Activated T-helper 1 cell treated with Interleukin-2 at 50 U/mL for 16 hours (primary cell): Measurements from ENCODE around the gene SLC36A2.

Source experiments
- DNase-seq: peaks from one replicate; pipeline ENCODE4 v3.0.0-alpha.2; 2020; ENCODE audit warnings: low read depth

Gene SLC36A2

DNA sequence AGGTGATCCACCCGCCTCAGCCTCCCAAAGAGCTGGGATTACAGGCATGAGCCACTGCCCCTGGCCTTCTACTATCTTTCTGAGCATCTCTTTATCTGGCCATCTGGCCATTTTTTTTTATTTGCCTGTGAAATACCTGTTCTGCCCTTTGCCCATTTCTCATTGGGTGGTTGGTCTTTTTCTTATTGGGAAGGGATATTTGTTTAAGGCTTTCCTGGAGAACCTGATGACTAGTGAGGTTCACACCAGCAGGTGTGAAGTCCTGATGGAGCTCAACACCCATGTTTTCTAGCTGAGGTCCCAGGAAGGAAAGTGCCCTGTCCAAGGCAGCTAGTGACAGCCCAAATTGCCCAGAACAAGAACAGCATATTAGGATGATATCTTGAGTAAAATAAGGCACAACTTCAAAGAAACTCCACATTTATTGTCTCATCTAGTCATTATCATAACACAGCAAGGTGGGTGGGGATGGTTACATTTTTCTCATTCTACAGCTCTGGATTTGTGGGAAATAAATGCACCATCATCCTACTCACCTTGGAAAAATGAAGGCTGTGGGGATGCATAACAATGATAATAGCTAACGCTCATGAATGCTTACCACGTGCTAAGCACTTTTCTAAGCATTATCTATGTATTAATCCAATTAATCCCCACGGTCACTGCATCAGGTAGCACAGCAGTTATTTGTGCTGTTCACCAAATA, 64.1 kb downstream of the SLC36A2 start:
- DNase-seq, result no peak

DNA sequence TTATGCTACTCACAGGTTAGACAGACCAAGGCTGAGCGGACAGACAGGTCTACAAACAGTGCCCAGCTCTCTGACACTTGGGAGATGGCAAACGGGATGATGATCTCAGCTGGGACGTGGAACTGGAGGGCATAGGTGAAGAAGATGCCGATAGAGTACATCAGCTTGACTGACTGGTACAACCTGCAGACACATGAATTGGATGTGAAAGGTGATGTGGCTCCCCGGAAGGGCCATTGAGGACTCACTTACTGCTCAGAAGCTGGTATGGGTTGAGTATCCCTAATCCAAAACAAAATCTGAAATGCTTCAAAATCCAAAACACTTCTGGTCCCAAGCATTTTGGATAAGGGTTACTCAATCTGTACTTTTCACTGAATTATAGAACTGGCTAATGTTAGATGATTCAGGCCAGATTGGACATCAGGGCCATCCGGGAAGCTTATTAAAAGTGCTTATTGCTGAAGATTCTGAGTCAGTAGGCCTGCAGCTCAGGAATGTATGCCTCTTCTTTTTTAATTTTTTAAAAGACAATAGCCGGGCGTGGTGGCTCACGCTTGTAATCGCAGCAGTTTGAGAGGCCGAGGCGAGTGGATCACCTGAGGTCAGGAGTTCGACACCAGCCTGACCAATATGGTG, 66.2 kb downstream of the SLC36A2 start:
- no peak for DNase-seq

DNA sequence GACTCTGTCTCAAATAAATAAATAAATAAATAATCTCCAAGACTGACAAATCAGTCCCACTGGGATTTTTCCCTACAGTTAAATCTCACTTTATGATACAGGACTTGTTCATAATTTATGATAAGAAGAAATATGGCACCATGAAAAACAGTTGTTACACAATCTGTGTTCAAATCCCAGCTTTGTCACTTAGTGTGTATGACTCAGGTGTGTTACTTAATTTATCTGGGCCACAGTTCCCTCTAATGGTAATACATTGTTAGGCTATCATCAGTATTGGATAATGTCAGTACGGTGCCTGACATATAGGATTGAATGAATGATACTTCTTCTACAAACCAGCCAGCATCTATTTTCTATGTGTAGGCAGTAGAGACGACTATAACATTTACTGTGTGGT, 66.9 kb downstream of the SLC36A2 start:
- DNase-seq, result no peak

DNA sequence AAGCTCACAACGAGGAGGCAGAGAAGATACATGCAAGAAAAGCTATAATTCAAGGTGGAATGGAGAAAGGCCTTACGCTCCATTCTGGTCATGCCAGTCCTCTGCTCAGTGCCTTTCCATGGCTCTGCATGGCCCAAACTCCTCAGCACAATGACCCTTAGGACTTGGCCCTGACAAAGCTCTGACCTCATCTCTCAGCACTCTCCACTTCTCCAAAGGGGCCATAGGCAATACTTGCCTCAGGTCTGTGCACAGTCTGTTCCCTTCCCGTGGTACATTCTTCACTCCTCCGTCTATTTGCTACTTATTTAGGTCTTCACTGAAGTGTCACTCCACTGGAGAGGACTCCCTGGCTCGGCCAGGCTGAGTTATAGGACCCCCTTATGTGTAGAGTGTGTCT, 68.5 kb downstream of the SLC36A2 start:
- no peak for DNase-seq

DNA sequence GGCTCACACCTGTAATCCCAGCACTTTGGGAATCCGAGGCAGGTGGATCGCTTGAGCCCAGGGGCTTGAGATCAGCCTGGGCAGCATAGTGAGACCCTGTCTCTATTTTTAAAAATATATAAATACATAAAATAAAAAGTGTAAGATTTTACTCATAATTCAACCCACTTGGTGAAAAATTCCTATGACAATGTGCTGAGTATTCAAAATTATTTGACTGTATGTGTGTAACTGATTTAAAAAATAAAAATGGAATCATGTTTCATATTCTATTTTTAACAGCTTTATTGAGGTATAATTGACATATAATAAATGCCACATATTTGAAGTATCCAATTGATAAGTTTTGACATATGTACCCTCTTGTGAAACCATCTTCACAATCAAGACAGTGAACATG, 71.6 kb downstream of the SLC36A2 start:
- DNase-seq, result no peak

DNA sequence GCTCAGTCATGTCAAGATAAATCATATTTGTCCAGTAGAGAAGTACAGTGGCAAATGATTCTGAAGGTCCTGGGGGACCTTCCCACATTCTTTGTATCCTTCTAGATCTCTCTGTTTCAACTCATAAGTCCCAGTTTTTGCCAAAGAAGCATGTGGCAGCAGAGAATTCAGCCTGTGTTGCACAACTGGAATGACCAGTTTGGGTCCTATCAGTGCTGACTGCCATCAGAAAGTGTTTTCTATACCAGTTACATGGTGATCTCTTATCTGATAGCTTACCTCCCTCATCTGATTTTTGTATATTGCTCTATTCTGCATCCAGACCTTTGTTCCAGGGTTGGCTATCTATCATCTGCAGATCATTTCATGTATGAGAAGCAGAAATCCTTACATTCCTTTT, 72.7 kb downstream of the SLC36A2 start:
- DNase-seq, result no peak

DNA sequence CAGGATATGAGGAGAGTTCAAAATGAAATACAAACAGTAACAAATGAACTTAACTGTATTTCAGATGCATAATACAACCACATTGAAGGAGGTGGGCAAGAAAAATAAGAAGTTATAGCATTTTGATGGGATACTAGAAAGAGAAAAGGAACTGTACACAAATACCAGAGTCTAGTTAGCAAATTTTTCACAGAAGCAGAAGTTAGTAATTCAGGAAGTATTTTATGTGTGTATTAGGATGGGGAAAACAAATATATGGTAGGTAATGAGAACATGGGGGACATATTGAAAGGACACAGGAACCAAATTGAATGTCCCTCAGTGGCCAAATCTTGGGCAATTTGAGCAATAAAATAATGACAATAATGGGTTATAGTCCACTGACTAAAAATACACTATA, 76.0 kb downstream of the SLC36A2 start:
- DNase-seq, result no peak

DNA sequence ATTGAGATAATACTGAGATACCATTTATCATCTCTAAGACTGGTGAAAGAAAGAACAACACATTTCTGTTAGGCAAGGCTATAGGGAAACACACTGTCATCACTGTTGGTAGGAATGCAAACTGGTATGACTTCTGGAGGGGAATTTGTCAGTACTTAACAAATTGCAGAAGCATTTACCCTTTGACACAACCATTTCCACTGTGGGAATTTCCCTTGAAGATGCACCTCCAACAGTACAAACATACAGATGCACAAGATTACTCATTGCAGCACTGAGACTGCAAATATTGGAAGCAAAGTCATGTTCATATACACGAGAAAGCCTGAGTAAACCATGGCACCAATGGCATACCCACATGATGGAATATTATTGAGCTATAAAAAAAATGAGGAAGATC, 76.8 kb downstream of the SLC36A2 start:
- no peak for DNase-seq

DNA sequence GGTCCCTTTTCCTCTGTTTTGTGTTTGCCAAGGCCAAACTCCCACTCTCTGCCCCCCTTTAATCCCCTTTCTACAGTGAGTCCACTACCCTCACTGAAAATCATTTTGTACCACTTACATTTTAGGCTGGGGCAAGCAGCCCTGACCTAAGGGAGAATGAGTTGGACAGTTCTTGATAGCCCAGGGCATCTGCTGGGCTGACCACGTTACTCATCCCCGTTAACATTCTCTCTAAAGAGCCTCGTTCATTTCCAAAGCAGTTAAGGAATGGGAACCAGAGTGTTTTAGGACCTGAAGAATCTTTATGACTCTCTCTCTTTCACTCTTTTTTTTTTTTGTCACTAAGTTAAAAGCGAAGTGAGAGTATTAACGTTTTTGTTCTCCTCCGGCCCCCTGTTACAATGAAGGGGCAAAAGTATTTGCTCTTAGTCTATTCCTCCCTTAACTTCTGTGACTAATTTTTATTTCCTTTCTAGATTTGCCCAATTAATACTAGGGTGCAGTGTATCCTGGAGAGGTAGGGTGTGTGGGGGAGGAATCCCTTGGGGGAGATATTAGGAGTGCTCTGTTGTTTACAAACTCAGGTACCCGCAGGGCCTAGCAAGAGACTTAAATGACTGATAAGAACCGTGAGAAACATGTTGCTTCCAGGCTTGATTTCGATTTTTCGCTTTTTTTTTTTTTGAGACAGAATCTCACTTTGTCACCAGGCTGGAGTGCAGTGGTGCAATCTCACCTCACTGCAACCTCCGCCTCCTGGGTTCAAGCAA, 79.7 kb downstream of the SLC36A2 start:
- no peak for DNase-seq
